GM20431 (cell line): ENCODE results near the gene VIT.

Source experiments
- in situ Hi-C: fragments of 300-500 bp; cut with MseI, MboI; formaldehyde crosslinking; loops from one replicate; pipeline ENCODE4 v1.15.0; 2020; ENCODE audit warnings: low sequenced_read_pairs; ENCODE audit not compliant: unreplicated experiment

VIT gene

DNA sequence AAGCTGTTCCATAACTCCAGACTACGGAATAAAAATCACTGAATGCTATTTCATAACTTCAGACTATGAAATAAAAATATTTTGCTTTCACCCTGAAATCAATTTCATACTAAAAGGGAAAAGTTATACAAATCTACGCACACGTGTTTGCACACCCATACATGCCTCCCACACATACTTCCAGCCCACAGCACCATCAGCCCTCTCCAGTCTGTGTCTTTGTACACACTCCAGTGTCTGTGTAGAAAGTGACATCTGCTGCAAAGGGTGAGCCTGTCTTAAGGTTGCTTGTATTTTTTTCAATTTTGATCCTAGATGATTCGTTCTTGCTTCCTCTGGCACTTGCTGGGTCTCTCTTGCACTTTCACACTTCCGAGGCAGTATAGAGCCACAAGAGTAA is 53.6 kb downstream of the VIT start:
- in situ Hi-C loops: no loop called here

DNA sequence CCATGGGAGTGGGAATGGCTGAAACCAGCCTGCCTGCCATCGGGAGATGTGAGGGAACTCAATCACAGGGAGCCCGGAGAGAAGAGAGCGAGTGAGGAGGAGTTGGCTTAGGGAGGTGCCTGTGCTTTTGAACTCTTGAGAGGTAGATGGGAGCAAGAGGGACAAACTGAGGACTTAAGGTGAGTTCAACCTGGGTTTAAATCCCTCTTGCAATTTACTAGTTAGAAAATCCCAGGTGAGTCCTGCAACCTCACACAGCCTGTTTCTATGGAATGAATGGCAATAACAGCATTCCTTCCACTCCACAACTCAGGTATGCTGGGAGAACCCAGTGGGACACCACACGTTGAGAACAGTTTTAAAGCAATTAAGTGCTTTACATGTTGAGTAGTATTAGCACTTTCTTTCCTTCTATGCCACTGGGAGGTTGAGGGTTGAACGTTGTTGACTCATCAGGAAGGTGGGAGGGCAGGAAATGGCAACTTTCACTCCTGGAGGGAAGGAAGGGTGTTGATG is 57.3 kb downstream of the VIT start:
- in situ Hi-C loops: no loop called here

DNA sequence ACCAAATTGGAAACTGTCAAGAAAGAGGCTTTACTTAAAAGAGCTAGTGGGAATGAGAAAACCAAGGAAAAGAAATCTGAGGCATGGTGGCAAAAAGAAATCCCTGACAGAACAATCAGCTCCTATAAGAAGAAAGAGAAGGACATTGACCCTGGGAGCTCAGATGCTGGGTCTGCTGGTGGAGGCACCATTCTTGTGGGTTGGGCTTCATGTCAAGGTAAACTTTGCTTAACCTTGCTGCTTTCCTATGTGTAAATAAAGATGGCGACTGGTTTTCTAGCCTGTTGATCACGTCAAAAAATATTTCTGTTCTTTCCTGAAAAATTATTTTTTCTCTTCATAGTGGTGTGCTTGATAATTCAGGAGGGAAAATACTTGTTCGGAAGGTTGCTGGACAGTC is 58.1 kb downstream of the VIT start:
- in situ Hi-C loops: no loop called here

GRCh38 chr2:36756438-36756837 is 59.9 kb downstream of the VIT start:
- in situ Hi-C loops: no loop called here

GRCh38 chr2:36762764-36763490 is 66.4 kb downstream of the VIT start:
- in situ Hi-C loops: no loop called here

- in situ Hi-C loops: no loop called here
Observed at GRCh38 chr2:36769106-36769505, 72.6 kb downstream of the VIT start.

- in situ Hi-C loops: no loop called here
Observed at GRCh38 chr2:36770542-36771287, 74.2 kb downstream of the VIT start.

DNA sequence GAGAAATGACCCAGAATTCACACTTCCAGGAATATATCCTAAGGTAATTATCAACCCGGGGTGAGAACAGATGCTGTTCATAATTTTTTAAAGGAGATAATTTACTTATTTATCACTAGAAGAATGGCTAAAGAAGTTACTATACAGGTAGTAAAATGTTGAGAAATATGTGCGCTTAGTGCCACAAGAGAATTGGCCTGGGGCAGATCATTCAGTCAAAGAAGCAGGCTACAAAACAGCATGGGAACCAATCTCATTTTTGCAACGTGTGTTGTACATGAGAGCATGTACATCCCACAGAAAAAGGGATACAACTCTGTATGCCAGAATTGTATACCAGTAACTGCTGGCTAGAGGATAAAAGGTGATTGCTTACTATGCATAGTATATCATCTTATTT is 75.2 kb downstream of the VIT start:
- in situ Hi-C loops: no loop called here

- in situ Hi-C loops: no loop called here
Observed at GRCh38 chr2:36773947-36774346, 77.4 kb downstream of the VIT start.

- in situ Hi-C loops: no loop called here
Observed at GRCh38 chr2:36775261-36775660, 78.8 kb downstream of the VIT start.

- in situ Hi-C loops: no loop called here
Observed at GRCh38 chr2:36775806-36776205, 79.3 kb downstream of the VIT start.

DNA sequence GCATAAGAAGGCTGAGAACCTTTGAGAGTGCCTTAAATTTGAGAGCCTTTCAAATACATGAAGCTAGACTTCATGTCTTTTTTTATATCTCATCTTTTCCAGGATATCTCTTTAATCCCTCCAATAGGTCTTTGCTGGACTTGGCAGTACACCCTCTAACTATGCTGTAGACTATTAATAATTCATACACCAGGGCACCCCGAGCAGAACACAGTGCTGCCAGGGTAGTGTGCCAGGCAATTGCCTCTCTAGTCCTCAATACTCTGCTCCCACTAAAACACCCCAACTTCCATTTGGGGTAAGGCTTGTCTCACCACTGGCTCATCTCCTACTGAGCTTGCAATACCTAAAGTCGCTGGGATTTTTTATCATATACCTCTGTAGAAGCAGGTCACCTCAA is 80.8 kb downstream of the VIT start:
- in situ Hi-C loops: no loop called here

- in situ Hi-C loops: no loop called here
Observed at GRCh38 chr2:36777788-36778187, 81.3 kb downstream of the VIT start.

- in situ Hi-C loops: no loop called here
Observed at GRCh38 chr2:36779462-36779861, 83.0 kb downstream of the VIT start.

GRCh38 chr2:36780231-36780839 is 83.8 kb downstream of the VIT start:
- in situ Hi-C loops: no loop called here

- in situ Hi-C loops: no loop called here
Observed at GRCh38 chr2:36781907-36782720, 85.6 kb downstream of the VIT start.

- in situ Hi-C loops: no loop called here
Observed at GRCh38 chr2:36783246-36783645, 86.7 kb downstream of the VIT start.

DNA sequence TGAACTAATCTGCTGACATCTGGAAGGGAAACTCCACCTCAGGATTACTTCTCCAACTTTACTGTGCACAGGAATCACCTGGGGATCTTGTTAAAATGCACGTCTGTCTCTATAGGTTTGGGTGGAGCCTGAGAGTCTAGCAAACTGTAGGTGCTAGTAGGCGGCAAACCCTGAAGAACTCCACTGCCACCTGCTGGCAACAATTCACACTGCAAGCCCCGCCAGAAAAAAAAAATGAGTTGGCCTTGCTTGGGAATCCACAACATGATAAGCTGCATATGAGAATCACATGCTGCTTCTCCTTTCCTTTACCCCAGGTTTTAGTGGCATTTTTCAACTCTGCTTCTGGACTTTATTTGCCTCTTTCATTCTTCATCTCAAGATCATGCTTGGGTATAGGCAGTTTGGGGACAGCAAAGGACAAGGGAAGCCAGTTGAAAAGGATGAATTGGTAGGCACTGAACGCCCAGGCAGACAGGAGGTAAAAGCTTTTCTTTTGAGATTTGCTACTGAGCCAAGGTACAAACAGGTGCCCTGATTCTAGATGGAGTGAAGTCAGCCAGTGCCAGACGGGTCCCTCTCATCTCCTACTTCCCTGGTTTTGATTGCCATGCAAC is 88.8 kb downstream of the VIT start:
- in situ Hi-C loops: no loop called here

DNA sequence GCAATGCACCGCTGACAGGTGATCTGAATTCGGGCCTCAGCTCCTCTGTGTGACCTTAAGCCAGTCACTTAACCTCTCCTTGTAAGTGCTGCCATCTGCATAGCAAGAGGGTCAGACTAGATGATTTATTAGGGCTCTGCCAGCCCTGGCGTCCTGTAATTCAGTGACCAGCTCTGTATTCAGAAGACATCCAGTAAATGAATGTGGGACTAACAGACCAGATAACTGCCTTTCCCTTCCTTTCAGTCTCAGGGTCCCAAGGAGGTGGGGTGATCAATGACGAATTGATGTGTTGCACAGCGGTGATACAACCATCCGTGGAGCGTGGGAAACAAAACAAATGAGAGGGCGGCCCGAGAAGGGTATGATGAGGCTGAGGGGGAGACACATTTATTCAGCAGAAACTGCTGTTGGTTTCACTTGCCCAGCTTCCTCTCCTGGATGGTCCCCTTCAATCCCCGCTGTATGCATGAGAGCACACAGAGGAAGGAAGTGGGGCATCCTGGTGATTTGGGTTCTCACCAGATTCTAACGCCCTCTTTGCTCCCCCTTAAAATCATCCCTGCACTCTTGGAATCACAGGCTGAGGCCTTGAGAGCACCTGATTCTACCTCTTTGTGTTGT is 92.8 kb downstream of the VIT start:
- in situ Hi-C loops: no loop called here
